Stimulated activated CD8-positive, alpha-beta memory T cell treated with anti-CD3 and anti-CD28 coated beads, Interleukin-12 subunit alpha, Interleukin-12 subunit beta, amount 100 ng/mL, for 24 hours (primary cell): Measurements from ENCODE around the gene GRK5.

Source experiments
- DNase-seq: peaks from one replicate; pipeline ENCODE4 v3.0.0-alpha.2; 2020; ENCODE audit errors: extremely low read depth

GRK5 gene

DNA sequence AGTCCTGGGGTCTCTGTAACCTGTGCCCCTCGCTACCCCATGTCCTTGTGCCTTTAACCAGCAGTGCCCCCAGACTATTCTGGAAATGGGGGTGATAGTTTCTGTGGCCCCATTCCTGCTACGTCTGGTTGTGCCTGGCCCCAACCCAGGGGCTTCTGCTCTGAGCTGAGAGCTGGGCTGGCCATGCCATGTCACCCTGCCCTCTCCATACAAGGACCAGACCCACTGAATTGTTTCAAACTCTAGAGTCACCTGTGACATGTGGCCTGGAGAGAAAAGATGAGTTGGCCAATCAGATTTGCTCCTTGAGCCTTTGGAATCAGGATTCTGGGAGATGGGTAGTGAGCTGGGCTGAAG is 108.6 kb downstream of the GRK5 start:
- no peak for DNase-seq

DNA sequence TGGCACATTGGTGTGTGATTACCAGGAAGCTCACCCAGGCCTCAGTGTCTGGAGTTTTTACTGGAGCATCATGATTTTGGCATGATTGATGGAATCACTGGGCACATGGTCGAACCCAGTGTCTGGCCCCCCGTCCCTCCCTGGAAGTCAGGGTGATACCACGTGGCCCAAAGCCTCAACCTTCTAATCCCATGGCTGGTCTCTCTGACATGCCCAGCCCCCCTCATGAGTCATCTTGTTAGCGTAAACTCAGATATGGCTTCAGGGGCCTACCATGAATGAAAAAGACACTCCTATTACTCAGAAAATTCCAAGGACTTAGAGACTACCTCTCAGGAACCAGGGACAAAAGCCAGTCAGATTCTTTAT is 109.3 kb downstream of the GRK5 start:
- DNase-seq, result no peak

DNA sequence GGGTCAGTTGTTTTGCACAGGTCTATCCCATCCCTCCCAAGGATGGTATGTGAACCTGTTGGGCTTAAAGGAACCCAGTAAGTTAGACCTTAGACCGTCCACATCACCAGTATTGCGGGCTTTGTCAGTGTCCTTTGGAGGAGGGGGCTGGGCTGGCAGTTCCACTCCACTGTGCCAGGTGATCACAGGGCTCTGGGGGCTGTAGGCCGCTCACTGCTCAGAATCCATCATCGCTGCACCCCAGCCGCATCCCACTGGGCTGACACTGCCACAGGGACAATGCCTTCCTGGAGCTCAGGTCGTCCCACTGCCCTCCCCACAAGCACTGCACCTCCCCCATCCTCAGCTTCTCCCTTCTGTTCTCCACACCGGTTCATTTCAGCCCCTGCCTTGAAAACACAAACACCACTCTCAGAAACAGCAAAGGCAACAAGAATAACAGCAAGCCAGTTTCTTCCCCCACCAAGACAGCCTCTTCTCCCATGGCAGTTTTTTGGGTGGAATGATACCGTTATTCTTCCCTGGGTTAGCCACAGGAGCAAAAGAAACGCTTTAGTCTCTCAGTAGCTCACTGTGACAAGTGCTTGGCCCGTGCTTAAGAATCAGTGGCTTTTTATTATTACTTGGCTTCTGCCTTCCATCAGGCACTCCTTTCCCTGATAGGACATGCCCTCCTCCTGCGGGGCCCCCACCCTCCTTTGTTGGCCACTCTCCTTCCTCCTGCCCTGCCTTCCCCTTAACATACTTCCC is 111.2 kb downstream of the GRK5 start:
- no peak for DNase-seq

DNA sequence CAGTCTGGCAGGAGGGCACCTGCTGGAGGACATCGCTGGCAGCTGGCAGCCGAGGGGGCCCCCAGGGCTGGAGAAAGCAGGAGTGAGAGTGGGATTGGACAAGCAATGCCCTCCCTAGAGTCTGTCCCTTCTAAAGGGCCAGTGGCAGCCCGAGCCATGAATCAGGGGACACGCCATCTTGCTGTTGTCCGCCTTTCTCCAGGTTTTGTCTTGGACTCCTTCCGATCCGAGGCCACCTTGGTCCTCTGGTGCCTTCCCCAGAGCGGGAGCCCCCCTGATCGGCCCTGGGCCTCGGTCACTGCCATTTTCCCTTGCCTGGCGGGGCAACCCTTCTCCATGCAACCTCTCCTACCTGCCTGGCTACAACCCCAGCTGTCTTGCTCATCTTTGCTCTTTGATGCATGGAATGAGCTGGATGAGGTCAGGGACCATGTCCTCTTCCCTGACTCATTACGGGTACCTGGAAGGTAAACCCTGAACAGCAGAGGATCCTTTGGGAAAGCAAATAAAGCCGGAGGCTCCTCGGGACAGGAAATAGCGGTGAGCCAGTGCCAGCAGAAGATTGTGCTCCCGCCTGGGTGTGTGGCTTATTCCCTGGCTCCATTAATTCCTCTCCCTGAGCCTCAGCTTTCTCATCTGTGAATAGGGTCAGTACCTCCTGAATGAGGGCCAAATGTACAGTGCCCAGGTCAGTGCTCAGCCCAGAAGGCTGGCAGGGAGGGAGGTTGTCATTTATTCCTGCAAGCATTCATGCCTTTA is 112.0 kb downstream of the GRK5 start:
- no peak for DNase-seq

DNA sequence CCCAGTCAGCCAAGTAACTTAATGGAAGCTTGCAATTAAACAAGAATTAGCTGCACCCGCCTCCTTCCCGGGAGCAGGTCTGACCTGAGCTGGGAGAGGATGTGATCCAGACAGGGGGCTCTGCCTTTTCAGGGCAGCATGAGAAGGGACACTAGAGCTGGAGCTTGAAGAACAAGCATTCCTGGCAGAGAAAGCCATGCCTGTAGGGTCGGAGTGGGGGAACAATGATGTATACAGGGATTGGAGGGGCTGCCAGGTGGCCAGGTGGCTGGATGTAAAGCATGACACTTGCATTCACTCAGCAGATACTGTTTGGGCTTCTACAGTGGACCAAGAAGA is 112.5 kb downstream of the GRK5 start:
- DNase-seq, result no peak

DNA sequence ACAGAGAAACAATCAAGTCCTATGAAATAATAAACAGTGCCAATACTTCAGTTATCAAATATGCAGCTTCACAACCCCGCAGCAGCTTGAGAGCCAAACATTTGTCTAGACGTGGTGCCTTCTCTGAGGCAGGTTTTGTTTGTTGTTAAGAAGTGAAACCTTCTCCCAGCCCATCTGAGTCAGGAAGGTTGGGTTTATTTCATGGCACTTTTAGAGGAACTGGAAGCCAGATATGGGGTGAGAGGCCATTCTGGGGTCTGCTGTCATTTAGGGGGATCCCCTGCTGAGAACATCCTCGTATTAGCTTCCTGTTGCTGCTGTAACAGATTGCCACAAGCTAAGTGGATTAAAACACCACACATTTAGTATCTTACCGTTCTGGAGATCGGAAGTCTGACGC is 113.6 kb downstream of the GRK5 start:
- DNase-seq, result no peak

DNA sequence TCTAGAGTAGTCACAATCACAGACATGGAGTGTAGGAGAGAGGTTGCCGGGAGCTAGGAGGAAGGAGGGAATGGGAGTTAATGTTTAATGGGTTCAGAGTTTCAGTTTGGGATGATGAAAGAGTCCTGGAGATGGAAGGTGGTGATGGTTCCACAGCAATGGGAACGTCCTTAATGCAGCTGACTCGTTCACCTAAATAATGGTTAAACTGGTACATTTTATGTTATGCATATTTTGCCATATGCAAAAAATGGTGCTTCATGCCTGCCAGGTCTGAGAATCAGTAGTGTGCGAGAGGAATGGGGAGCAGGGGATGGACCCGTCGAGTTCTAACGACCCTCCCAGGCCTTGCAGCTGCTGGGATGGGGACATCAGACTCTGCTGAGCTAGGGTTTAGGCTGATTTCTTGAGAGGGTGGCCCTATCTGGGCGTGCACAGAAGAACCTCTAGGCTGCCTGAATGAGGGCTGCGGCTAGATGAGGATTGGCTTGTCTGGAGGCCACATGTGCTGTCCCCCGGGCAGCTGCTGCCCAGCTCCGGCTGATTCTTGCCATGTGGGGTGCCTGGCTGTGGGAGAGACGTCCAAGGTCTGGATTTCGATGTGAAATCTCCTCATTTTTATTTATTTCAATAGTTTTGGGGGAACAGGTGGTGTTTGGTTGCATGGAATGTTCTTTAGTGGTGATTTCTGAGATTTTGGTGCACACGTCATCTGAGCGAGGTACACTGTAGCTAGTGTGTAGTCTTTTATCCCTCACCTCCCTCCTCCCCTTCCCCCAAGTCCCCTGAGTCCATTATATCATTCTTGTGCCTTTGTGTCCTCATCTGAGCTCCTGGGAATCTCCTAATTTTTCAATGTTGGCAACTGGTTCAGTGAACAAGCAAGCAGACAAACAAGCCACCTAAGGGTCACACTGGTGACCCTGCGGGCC is 116.0 kb downstream of the GRK5 start:
- no peak for DNase-seq

DNA sequence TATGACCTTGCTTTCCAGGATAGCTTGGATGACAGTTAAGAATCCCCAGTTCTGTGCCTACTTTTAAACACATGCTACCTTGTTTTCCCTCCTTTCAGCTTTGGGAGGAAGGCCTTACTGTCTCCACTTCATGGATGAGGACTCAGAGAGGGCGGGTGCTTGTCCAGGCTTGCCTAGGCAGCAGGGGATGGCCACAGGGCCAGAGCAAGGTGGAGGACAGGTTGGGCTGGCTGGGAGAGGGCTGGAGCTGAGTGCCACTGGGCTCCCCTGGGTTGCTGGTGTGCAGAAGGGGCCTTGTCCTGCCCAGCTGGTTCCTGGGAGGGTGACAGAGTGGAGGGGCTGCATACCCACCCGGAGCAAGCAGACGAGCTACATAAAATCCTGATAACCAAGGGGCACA is 117.8 kb downstream of the GRK5 start:
- no peak for DNase-seq

DNA sequence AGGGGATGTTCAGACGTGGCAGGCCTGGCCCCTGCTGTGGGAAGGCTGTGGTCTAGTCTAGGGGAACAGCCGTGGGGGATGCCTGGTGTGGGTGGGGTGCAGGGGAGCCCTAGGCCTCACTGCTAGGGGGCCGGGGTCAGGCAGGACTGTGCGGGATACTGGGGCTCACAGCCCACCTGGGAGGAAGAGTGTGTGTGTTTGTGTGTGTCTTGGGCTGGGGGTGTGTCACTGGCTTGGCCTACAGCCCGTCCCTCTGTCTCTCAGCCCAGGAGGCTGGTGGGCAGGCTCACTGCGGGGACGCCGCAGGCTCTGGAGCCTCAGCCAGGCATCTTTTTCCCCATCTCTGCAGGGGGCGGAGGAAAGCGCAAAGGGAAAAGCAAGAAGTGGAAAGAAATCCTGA is 118.8 kb downstream of the GRK5 start:
- DNase-seq, result no peak

DNA sequence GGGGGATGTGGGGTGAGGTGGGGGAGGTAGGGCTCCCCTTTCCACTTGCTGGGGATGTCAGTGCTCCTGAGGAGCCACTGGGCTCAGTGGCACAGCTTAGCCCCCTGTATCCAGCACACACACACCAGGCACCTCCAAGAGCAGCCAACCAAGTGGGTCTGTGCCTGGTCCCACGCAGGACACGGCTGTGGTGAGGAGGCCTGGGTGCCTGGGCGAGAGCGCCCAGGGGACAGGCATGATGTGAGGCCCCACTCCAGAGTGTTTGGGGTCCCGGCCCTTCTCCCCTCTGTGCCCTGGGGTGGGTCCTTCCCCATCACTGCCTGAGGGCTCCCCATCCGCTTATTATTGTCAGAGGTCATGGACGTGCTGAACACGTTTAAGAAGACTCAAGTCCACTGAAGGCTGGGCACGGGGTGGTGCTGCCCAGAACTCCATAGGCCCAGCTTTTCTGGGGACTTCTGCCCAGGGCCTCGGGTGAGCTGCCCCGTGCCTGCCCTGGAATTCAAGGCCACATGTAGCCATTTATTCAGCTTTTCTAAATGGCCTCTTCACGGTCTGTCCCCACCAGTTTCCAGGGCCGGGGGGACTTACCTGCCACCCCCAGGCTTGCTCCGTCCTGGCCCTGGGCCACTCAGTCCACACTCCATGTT is 119.8 kb downstream of the GRK5 start:
- DNase-seq, result no peak

DNA sequence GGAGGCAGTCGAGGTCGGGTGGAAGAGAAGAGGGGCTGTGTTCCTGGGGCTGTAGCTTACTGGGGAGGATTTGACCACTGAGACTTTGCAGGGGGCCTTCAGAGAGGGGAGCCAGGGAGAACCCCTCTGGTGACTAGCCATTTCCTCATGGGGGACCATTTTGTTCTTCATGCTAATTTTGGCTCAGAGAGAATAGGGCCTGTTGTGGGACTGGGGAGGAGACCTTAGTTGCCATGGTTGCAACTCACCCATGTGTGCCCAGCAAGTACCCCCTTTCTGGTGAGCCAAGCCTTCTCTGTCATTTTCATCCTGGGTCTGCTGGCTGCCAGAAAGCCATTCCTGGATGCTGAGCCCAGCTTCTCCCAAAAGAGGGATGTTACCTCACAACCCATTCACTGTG is 120.9 kb downstream of the GRK5 start:
- DNase-seq, result no peak

DNA sequence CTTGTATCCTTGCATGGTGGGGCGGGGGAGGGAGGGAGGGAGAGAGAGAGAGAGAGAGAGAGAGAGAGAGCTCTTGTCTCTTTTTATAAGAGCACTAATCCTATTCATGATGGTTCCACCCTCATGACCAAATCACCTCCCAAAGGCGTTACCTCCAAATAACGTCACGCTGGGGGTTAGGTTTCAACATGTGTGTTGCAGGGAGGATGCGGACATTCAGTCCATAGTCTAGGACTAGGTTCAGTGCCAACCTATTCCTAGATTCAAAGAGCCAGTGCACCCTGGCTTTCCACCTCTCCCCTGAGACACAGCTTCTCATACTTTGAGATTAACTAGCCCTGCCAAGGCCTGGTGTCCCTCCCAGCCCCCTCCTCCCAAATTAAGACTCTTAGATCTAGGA is 123.0 kb downstream of the GRK5 start:
- no peak for DNase-seq

DNA sequence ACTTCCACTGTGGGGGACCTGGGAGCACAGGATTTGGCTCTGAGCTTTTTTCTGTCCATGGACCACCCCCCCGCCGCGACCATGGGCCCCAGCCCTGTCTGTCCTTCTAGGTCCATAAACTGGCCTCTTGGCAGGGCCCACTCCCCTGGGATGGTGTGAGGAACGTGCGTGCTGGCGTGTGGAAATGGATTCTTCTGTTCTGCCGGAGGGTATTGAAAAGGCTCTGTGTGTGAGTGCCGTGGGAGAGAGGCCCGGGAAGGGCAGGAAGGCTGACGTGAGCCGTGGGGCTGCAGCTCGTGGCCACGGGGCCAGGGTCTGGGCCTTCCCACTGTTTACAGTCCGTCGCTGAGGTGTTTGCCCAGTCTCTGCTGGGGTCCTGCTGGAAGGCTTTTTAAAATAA is 123.7 kb downstream of the GRK5 start:
- no peak for DNase-seq

DNA sequence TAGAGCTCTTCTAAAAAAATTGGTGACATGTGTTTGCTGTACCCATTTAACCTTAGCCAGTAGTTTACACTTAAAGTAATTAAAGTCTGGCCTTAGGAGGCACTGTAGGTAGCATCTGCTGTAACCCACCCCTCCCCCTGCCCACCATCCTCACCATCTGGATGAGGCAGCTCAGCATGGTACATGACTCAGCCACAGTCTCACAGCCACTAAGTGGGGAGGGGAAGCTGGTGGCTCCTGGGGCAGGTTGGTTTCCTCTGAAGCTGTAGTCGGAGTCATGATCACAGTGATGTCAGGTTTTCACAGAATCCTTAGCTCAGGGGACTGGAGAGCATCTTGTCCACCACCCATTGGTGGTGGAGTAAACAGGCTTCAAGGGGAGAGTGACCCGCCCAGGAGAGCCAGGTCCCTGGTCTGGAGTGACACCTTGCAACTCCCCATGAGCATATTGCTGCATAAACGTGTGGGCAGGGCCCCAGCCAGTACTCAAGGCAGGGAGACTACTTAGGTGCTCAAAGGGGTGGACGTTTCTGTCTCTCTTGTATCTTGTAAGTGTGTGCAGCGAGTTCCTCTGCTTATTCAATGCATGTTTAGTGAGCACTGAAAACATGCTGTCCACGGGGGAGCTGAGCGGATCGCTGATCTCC is 125.9 kb downstream of the GRK5 start:
- DNase-seq, result no peak

DNA sequence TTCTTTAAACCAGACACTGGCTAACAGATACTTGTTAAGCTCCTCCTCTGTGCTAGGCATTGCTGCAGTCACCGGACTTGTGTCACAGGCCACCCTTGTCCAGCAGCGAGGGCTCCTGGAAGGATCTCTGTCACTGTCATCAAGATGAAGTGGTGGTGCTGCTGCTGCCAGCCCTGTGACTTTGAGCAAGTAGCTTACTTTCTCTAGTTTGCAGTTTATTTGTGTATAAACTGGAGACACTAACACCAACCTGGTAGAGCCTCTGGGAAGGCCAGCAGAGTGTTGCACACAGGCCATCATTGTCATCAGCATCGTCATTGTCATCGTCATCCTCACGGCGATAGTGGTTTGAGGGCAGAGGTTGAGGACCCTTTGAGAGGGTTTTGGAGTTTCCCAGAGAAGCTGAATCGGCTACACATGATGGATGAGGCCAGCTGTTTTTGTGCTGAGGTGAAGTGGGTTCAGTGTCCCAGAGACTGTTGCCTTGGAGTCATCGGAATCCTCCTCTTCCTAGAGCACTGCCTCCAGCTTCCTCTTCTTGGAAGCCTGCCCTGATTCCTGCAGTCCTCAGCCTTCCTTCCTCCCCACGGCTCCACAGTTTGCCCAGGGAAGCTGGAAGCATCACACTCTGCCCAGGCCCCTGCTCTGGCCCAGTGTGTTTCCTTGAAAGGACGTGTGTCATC is 128.4 kb downstream of the GRK5 start:
- DNase-seq, result no peak

DNA sequence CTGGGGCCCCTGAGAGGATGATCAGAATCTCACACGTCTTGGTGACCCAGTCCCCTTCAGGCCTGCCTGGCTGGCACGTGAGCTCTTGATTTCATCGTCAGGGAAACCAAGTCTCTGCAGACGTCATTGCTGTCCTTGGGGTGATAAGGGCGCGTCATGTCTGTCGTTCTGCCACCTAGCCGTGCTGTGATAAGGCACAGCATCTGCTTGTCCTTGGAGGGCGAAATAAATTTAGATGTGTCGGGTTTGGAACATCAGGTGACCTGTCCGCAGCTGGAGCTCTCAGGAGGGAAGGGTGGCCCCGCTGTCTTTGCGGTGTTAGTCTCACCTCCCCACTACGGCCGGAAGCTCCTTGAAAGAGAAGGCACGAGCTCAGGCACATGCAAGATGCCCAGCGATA is 129.2 kb downstream of the GRK5 start:
- DNase-seq, result no peak

DNA sequence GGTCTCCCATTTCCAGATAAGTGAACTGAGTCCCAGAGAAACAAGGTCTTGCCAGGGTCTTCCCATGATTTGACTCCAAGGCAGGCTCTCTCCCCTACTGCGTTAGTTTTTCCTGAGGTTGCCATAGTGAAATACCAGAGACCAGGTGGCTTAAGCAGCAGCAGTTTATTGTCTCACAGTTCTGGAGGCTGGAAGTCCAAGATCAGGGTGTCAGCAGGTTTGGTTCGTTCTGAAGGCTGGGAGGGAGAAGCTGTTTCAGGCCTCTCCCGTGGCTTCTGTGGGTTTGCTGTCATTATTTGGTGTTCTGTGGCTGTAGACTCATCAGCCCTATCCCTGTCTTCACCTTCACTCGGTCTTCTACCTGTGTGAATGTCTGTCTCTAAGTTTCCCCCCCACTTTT is 129.9 kb downstream of the GRK5 start:
- DNase-seq, result no peak

DNA sequence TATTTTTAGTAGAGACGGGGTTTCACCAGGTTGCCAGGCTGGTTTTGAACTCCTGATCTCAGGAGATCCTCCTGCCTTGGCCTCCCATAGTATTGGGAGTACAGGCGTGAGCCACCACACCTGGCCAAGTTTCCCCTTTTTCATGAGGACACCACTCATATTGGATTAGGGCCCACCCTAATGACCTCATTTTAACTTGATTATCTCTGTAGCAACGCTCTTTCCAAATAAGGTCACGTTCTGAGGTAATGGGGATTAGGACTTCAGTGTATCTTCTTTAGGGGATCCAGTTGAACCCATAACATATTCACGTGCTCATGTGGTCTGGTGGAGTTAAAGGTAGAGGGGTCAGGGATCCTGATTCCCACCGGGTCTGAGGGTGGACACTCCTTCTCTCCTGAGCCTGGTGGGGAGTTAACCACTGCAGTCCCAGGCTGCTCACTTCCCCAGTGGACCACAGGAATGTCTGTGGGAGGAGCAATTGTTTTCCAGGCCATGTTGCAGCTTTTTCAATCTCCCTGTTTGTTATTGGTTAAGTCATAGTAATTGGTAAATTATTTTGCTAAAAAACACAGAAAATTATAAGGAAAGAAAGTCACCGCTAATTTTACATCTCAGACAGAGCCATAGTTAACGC is 130.5 kb downstream of the GRK5 start:
- no peak for DNase-seq

DNA sequence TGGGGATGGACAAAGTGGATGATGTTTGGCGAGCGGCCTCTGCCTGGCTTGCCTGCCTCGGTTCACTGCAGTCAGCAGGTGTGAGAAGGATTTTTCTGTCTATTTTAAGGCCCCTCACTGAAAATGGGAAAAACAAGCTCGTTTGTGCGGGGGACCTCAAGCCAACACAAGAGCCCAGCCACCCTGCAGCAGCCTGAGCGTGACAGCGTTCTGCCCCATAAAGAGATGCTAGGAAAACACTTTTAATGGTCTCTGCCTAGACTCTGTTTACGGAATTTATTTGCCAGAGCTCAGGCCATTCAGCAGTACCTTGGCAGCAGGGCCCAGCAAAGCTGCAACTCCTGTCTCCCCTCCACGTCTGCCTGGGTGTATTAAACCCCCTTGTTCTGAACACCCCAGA is 131.7 kb downstream of the GRK5 start:
- DNase-seq, result no peak

DNA sequence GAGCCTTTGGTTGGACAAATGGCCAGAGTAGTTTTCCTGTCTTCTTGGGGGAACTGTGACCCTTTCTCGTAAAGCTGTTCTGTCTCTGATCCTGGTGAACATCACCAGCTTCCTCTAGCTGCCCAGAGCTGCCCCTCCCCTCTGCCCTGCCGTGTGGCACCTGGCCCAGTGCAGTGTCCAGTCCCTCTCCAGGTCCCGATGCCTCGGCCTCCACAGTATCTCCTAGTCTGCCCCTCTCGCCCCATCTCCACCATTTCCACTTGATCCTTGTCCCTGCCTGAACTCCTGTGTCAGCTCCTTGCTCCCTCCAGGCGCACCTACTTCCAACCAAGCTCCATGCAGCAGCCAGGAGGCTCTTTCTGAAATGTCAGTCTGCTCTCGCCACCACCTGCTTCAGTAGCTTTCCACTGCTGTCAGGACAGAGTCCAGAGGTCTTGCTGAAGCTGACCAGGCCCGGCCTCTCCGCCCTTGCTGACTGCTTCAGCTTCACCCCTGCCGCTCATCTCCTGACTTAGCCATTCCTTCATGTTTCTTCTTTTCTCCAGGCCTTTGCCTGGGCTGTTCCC is 133.6 kb downstream of the GRK5 start:
- no peak for DNase-seq
